Transverse colon (tissue), 4 donors: ENCODE data around the gene RIPOR1.

Experiments used
- CTCF ChIP-seq, 5 experiments: fragments of 200-600 bp in 3 of 5; fragments of 450-650 bp in 2 of 5; sonication (generic) in 3 of 5; IDR thresholded peaks; 1 replicate in 2 of 5; 2 replicates in 3 of 5; pipeline ENCODE4 v1.5.1; 2016 to 2017; ENCODE audit warnings: antibody characterized with exemption in 5 of 5, inconsistent platforms in 3 of 5, mild to moderate bottlenecking in 2 of 5, moderate library complexity in 1 of 5
- EP300 ChIP-seq: sonication (generic); formaldehyde crosslinking; IDR thresholded peaks from one replicate; pipeline ENCODE4 v1.6.1; 2017; ENCODE audit warnings: antibody characterized with exemption, low read depth
- POLR2A ChIP-seq: fragments of 450-650 bp; IDR thresholded peaks from one replicate; pipeline ENCODE4 v1.6.1; 2016; ENCODE audit warnings: antibody characterized with exemption, mild to moderate bottlenecking, moderate library complexity
- POLR2AphosphoS5 ChIP-seq, 3 donors: sonication (generic); formaldehyde crosslinking; IDR thresholded peaks; one replicate each; pipeline ENCODE4 v1.6.1; 2016; ENCODE audit warnings: antibody characterized with exemption in 3 of 3

- TF ChIP-seq CTCF (IDR thresholded peaks at IDR 0.05) (no peak), EP300 (no peak), POLR2A (no peak), POLR2AphosphoS5 (IDR thresholded peaks at IDR 0.05) (no peak)
Observed at GRCh38 chr16:67486805-67487204, 41.8 kb upstream of the RIPOR1 start.
